Vagina (tissue), 2 donors: ENCODE results near the gene OCRL. TPM values are rescaled to one million over a fixed set of nuclear protein-coding genes. Genes with fewer than 3 reads are reported as not detected.
A peak's percentile ranks its signal among the peaks of the same experiment; 100 is the strongest.

ENCODE experiments used
- DNase-seq, 2 donors: peaks; one replicate each; pipeline ENCODE4 v3.0.0-alpha.2; 2017; ENCODE audit errors: extremely low spot score in 2 of 2
- H3K27ac ChIP-seq: fragments of 200-600 bp; sonication (generic); one replicate; pipeline ENCODE4 v1.5.1; 2019
- H3K27me3 ChIP-seq: fragments of 200-600 bp; sonication (generic); one replicate; pipeline ENCODE4 v1.5.1; 2019
- H3K36me3 ChIP-seq, 2 donors: fragments of 200-600 bp; sonication (generic); one replicate each; pipeline ENCODE4 v1.5.1; 2017 to 2019
- H3K4me1 ChIP-seq: fragments of 200-600 bp; sonication (generic); one replicate; pipeline ENCODE4 v1.5.1; 2019
- H3K4me3 ChIP-seq, 2 donors: fragments of 200-600 bp; sonication (generic); 1 replicate in 1 of 2; 2 replicates in 1 of 2; pipeline ENCODE4 v1.5.1; 2016 to 2019
- H3K9me3 ChIP-seq: fragments of 200-600 bp; sonication (generic); one replicate; pipeline ENCODE4 v1.5.1; 2019
- POLR2A ChIP-seq, 2 donors: fragments of 450-650 bp; IDR thresholded peaks; one replicate each; pipeline ENCODE4 v1.6.1; 2017; ENCODE audit warnings: antibody characterized with exemption in 2 of 2, mild to moderate bottlenecking in 2 of 2, moderate library complexity in 2 of 2
- POLR2AphosphoS5 ChIP-seq, 2 donors: sonication (generic); formaldehyde crosslinking; IDR thresholded peaks; one replicate each; pipeline ENCODE4 v1.9.0; 2017; ENCODE audit warnings: antibody characterized with exemption in 2 of 2, mild to moderate bottlenecking in 2 of 2, low read depth in 1 of 2; ENCODE audit not compliant: insufficient read depth in 1 of 2
- intact Hi-C: fragments of 100-400 bp; cut with DNase I; formaldehyde crosslinking; loops from one replicate; pipeline ENCODE4 v1.15.1; 2023
- total RNA-seq: library from RNA; depleted of rRNA; stranded (reverse); fragments of >200 nt; gene quantifications from one replicate; pipeline ENCODE4 v1.2.3, GENCODE V29; 2016
- TF ChIP-seq, protein P1 (sequence below), 3 experiments: fragments of 450-650 bp in 2 of 3; fragments of 200-600 bp in 1 of 3; sonication (generic) in 1 of 3; IDR thresholded peaks; one replicate each; pipeline ENCODE4 v1.5.1; 2017 to 2019; ENCODE audit warnings: antibody characterized with exemption in 3 of 3, mild to moderate bottlenecking in 2 of 3, moderate library complexity in 2 of 3

OCRL gene
- total RNA-seq, 1 donor from 2014 or later: 14.5 TPM

DNA sequence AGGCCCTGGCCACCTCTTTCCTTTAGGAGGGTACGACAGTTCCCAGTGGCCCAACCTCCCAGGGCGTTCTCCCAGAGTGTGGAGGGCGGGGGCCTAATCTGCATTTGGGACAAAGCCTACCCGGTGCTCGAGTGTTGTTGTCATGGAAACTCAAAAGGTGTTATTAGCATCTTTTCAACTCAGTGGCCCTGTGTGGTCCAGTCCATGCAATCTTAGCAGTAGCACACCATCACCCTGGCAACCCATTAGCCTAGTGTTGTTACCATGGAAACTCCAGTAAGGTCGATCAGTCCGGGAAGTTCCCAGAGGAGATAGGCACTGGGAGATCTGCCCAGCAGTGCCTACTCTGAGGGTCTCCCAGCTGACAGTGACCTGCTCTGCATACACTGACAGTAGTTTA is 94.5 kb downstream of the OCRL start:
- Histone ChIP-seq H3K4me1 (peaks cover 12% of the 10 kb centered on the region), H3K9me3 (no peaks in the 10 kb centered on the region), H3K27me3 (no peaks in the 10 kb centered on the region), H3K4me3 (no peak overlapping the region), H3K36me3 (no peaks in the 10 kb centered on the region), H3K27ac (no peak overlapping the region)
- intact Hi-C loops: loop anchor here (10.0 kb wide), 1 partner anchor 90 kb away; no protein-coding TSS in a partner anchor
- TF ChIP-seq POLR2A (IDR thresholded peaks at IDR 0.05) (no peak), POLR2AphosphoS5 (IDR thresholded peaks at IDR 0.05; ENCODE audit: insufficient read depth in 1 of 2, low read depth in 1 of 2) (no peak)
- TF ChIP-seq, protein P1, sequence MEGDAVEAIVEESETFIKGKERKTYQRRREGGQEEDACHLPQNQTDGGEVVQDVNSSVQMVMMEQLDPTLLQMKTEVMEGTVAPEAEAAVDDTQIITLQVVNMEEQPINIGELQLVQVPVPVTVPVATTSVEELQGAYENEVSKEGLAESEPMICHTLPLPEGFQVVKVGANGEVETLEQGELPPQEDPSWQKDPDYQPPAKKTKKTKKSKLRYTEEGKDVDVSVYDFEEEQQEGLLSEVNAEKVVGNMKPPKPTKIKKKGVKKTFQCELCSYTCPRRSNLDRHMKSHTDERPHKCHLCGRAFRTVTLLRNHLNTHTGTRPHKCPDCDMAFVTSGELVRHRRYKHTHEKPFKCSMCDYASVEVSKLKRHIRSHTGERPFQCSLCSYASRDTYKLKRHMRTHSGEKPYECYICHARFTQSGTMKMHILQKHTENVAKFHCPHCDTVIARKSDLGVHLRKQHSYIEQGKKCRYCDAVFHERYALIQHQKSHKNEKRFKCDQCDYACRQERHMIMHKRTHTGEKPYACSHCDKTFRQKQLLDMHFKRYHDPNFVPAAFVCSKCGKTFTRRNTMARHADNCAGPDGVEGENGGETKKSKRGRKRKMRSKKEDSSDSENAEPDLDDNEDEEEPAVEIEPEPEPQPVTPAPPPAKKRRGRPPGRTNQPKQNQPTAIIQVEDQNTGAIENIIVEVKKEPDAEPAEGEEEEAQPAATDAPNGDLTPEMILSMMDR (IDR thresholded peaks at IDR 0.05): no peak
- no peak for DNase-seq

DNA sequence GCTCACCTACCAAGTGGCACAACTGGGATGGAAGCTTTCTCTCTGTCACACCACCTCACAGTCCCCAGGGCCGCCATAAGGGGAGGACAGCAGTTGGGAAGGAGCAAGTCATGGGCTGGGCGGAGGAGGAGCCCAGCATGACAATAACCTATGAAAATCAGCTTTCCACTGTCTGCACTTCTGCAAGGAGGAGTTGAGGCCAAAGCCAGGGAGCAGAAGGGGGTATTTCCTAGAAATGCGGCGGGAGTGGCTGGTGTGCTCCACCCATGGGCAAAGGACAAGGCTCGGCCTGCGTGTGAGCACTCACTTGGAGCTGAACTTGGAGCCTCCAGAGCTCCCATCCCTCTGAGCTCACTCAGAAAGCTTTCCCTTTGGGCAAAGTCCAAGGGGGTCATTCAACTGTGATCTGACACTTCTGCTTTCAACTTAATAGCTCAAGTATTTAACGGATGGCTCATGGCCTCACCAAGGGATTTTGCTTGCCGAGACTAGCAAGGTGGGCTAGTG is 96.2 kb downstream of the OCRL start:
- H3K4me3 ChIP-seq: no peak overlapping the region
- H3K36me3 ChIP-seq: no peaks in the 10 kb centered on the region
- no peak overlapping the region for H3K27ac ChIP-seq
- no peaks in the 10 kb centered on the region for H3K9me3 ChIP-seq
- no peaks in the 10 kb centered on the region for H3K27me3 ChIP-seq
- TF ChIP-seq POLR2A (IDR thresholded peaks at IDR 0.05) (no peak), POLR2AphosphoS5 (IDR thresholded peaks at IDR 0.05; ENCODE audit: insufficient read depth in 1 of 2, low read depth in 1 of 2) (no peak)
- intact Hi-C loops: loop anchor here (10.0 kb wide), 1 partner anchor 89 kb away; no protein-coding TSS in a partner anchor
- DNase-seq: no peak
- peaks cover 6% of the 10 kb centered on the region for H3K4me1 ChIP-seq

DNA sequence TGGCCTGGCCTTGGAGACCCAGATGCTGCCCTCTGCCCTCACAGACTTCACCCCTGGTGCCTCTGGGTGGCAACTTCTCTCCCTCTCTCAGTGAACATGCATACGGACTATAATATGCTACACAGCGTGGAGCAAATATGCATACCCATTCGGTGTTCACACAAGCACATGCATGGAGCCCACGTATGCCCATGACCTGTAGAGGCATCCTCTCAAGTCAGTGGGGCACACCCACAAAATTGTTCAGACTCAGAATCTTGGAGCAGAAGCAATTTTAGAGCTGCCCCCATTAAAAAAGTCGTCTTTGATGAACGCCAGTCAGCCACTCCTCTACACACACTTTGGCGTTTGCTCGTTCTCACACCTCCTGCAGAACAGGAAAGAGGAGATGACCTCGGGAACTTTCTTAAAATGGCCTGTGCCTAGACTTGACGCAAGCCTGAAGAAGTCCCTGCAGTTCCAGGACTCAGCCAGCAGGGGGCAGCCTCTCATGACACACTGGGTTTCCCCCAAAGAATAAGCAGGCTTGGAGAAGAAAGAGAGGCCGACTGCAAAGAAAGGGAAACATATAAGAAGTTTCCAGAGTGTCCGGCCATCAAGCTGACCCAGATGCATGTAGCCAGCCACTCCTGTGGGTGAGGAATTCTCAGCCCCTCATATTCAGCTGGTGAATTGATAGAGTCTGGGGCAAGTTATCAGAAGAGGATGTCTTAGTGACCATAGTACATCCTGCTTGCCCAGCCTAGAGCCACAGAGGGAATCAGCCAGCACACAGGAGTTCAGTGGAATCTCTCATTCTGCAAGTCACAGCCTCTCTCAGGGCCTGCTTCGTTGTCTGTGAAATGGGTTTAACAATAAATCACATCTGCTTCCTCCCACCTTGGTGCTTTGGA is 97.4 kb downstream of the OCRL start:
- DNase-seq: no peak
- intact Hi-C loops: loop anchor here (10.0 kb wide), 1 partner anchor 87 kb away; no protein-coding TSS in a partner anchor
- no peak overlapping the region for H3K27ac ChIP-seq
- H3K27me3 ChIP-seq: no peaks in the 10 kb centered on the region
- no peaks in the 10 kb centered on the region for H3K9me3 ChIP-seq
- TF ChIP-seq POLR2AphosphoS5 (IDR thresholded peaks at IDR 0.05; ENCODE audit: insufficient read depth in 1 of 2, low read depth in 1 of 2) (no peak), POLR2A (IDR thresholded peaks at IDR 0.05) (no peak)
- TF ChIP-seq, protein P1 (IDR thresholded peaks at IDR 0.05): peak; percentile 58 to 83 (median 77)
- no peaks in the 10 kb centered on the region for H3K36me3 ChIP-seq
- H3K4me1 ChIP-seq: peaks cover 6% of the 10 kb centered on the region
- H3K4me3 ChIP-seq: no peak overlapping the region

DNA sequence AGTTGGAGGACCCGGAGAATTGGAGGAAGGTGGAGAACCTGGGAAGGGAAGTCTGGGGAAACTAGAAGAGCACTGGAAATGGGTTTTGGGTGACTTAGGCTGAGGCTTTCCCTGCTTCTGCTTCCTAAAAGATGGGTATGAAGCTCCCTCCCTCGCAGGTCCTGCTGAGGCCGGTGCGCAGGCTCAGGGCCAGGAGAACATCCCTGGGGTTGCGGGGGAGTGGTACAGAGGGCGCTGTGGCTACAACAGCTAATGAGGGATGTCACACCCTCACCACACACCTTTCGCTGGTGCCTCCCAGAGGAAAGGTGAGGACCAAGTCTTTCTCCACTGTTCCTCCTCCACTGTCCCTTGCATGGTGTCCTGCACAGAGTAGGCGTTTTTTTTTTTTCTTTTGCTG is 98.9 kb downstream of the OCRL start:
- Histone ChIP-seq H3K9me3 (no peaks in the 10 kb centered on the region), H3K27me3 (no peaks in the 10 kb centered on the region), H3K4me1 (peaks cover 6% of the 10 kb centered on the region), H3K27ac (no peak overlapping the region), H3K36me3 (no peaks in the 10 kb centered on the region), H3K4me3 (no peak overlapping the region)
- DNase-seq: no peak
- no peak for TF ChIP-seq POLR2A (IDR thresholded peaks at IDR 0.05)
- no peak for TF ChIP-seq POLR2AphosphoS5 (IDR thresholded peaks at IDR 0.05; ENCODE audit: insufficient read depth in 1 of 2, low read depth in 1 of 2)
- TF ChIP-seq, protein P1 (IDR thresholded peaks at IDR 0.05): no peak
- intact Hi-C loops: loop anchor here (10.0 kb wide), 1 partner anchor 86 kb away; no protein-coding TSS in a partner anchor

DNA sequence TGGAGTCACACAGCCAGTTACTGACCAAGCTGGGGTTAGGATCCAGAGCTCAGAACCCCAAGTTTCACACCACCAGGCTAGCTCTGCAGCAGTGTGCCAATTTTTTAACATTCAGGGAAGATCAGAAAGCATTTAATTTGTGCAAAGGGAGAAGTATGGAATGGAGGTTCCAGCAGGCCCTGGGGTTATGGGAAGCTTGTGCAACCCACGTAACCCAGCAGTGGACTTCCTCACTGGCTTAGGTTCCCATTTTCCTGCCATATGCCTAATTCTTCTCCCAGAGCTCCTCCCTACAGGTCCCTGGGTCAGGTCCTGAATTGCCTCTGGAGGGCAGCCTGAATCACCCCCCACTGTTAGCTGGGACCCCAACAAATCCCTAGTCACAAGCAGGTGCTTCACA is 100.7 kb downstream of the OCRL start:
- Histone ChIP-seq H3K4me3 (no peak overlapping the region), H3K9me3 (no peaks in the 10 kb centered on the region), H3K36me3 (no peaks in the 10 kb centered on the region), H3K27ac (no peak overlapping the region), H3K4me1 (peaks cover 6% of the 10 kb centered on the region), H3K27me3 (no peaks in the 10 kb centered on the region)
- TF ChIP-seq POLR2A (IDR thresholded peaks at IDR 0.05) (no peak), POLR2AphosphoS5 (IDR thresholded peaks at IDR 0.05; ENCODE audit: insufficient read depth in 1 of 2, low read depth in 1 of 2) (no peak)
- TF ChIP-seq, protein P1 (IDR thresholded peaks at IDR 0.05): no peak
- intact Hi-C loops: no loop called here
- DNase-seq: no peak
